Vagina (tissue), 2 donors: ENCODE data around the gene LRRC8E. TPM values are rescaled to one million over a fixed set of nuclear protein-coding genes. Genes with fewer than 3 reads are reported as not detected.

Experiments used
- DNase-seq, 2 donors: peaks; one replicate each; pipeline ENCODE4 v3.0.0-alpha.2; 2017; ENCODE audit errors: extremely low spot score in 2 of 2
- H3K27ac ChIP-seq: fragments of 200-600 bp; sonication (generic); one replicate; pipeline ENCODE4 v1.5.1; 2019
- H3K27me3 ChIP-seq: fragments of 200-600 bp; sonication (generic); one replicate; pipeline ENCODE4 v1.5.1; 2019
- H3K36me3 ChIP-seq, 2 donors: fragments of 200-600 bp; sonication (generic); one replicate each; pipeline ENCODE4 v1.5.1; 2017 to 2019
- H3K4me1 ChIP-seq: fragments of 200-600 bp; sonication (generic); one replicate; pipeline ENCODE4 v1.5.1; 2019
- H3K4me3 ChIP-seq, 2 donors: fragments of 200-600 bp; sonication (generic); 1 replicate in 1 of 2; 2 replicates in 1 of 2; pipeline ENCODE4 v1.5.1; 2016 to 2019
- H3K9me3 ChIP-seq: fragments of 200-600 bp; sonication (generic); one replicate; pipeline ENCODE4 v1.5.1; 2019
- CTCF ChIP-seq, 3 experiments: fragments of 450-650 bp in 2 of 3; fragments of 200-600 bp in 1 of 3; sonication (generic) in 1 of 3; IDR thresholded peaks; one replicate each; pipeline ENCODE4 v1.5.1; 2017 to 2019; ENCODE audit warnings: antibody characterized with exemption in 3 of 3, mild to moderate bottlenecking in 2 of 3, moderate library complexity in 2 of 3
- POLR2A ChIP-seq, 2 donors: fragments of 450-650 bp; IDR thresholded peaks; one replicate each; pipeline ENCODE4 v1.6.1; 2017; ENCODE audit warnings: antibody characterized with exemption in 2 of 2, mild to moderate bottlenecking in 2 of 2, moderate library complexity in 2 of 2
- POLR2AphosphoS5 ChIP-seq, 2 donors: sonication (generic); formaldehyde crosslinking; IDR thresholded peaks; one replicate each; pipeline ENCODE4 v1.9.0; 2017; ENCODE audit warnings: antibody characterized with exemption in 2 of 2, mild to moderate bottlenecking in 2 of 2, low read depth in 1 of 2; ENCODE audit not compliant: insufficient read depth in 1 of 2
- intact Hi-C: fragments of 100-400 bp; cut with DNase I; formaldehyde crosslinking; loops from one replicate; pipeline ENCODE4 v1.15.1; 2023
- total RNA-seq: library from RNA; depleted of rRNA; stranded (reverse); fragments of >200 nt; gene quantifications from one replicate; pipeline ENCODE4 v1.2.3, GENCODE V29; 2016

Gene LRRC8E
- total RNA-seq, 1 donor from 2014 or later: 6.6 TPM

- Histone ChIP-seq H3K4me1 (peaks cover 45% of the 10 kb centered on the region), H3K36me3 (no peaks in the 10 kb centered on the region), H3K4me3 (no peak overlapping the region), H3K27ac (no peak overlapping the region), H3K27me3 (no peaks in the 10 kb centered on the region), H3K9me3 (no peaks in the 10 kb centered on the region)
- intact Hi-C loops: no loop called here
- TF ChIP-seq POLR2A (IDR thresholded peaks at IDR 0.05): no peak
- DNase-seq: no peak
Measured at GRCh38 chr19:7874897-7875273, 13.4 kb upstream of the LRRC8E start.

- TF ChIP-seq POLR2AphosphoS5 (IDR thresholded peaks at IDR 0.05; ENCODE audit: insufficient read depth in 1 of 2, low read depth in 1 of 2): no peak
- TF ChIP-seq CTCF (IDR thresholded peaks at IDR 0.05): no peak
- TF ChIP-seq POLR2A (IDR thresholded peaks at IDR 0.05): no peak
- H3K4me1 ChIP-seq: peaks cover 21% of the 10 kb centered on the region
- H3K9me3 ChIP-seq: no peaks in the 10 kb centered on the region
- no peaks in the 10 kb centered on the region for H3K36me3 ChIP-seq
- H3K27ac ChIP-seq: no peak overlapping the region
- DNase-seq: no peak
- H3K27me3 ChIP-seq: no peaks in the 10 kb centered on the region
- intact Hi-C loops: no loop called here
- no peak overlapping the region for H3K4me3 ChIP-seq
Measured at GRCh38 chr19:7877249-7877836, 11.0 kb upstream of the LRRC8E start.

- Histone ChIP-seq H3K9me3 (no peaks in the 10 kb centered on the region), H3K4me1 (peaks cover 5% of the 10 kb centered on the region), H3K36me3 (no peaks in the 10 kb centered on the region), H3K4me3 (no peak overlapping the region), H3K27ac (no peak overlapping the region), H3K27me3 (no peaks in the 10 kb centered on the region)
- DNase-seq: no peak
- TF ChIP-seq POLR2A (IDR thresholded peaks at IDR 0.05) (no peak), CTCF (IDR thresholded peaks at IDR 0.05) (no peak), POLR2AphosphoS5 (IDR thresholded peaks at IDR 0.05; ENCODE audit: insufficient read depth in 1 of 2, low read depth in 1 of 2) (no peak)
- intact Hi-C loops: no loop called here
Measured at GRCh38 chr19:7879111-7879807, 9.1 kb upstream of the LRRC8E start.

- intact Hi-C loops: no loop called here
- Histone ChIP-seq H3K36me3 (no peaks in the 10 kb centered on the region), H3K27ac (no peak overlapping the region), H3K4me3 (no peak overlapping the region), H3K27me3 (no peaks in the 10 kb centered on the region), H3K9me3 (no peaks in the 10 kb centered on the region), H3K4me1 (no peaks in the 10 kb centered on the region)
- no peak for DNase-seq
- TF ChIP-seq POLR2A (IDR thresholded peaks at IDR 0.05): no peak
- no peak for TF ChIP-seq POLR2AphosphoS5 (IDR thresholded peaks at IDR 0.05; ENCODE audit: insufficient read depth in 1 of 2, low read depth in 1 of 2)
Measured at GRCh38 chr19:7879836-7880235, 8.5 kb upstream of the LRRC8E start.

GRCh38 chr19:7881910-7882309 is 6.4 kb upstream of the LRRC8E start:
- Histone ChIP-seq H3K27ac (no peak overlapping the region), H3K36me3 (no peaks in the 10 kb centered on the region), H3K27me3 (no peaks in the 10 kb centered on the region), H3K4me1 (no peaks in the 10 kb centered on the region), H3K9me3 (no peaks in the 10 kb centered on the region), H3K4me3 (no peak overlapping the region)
- DNase-seq: no peak
- intact Hi-C loops: no loop called here
- no peak for TF ChIP-seq CTCF (IDR thresholded peaks at IDR 0.05)
- TF ChIP-seq POLR2A (IDR thresholded peaks at IDR 0.05): no peak
- no peak for TF ChIP-seq POLR2AphosphoS5 (IDR thresholded peaks at IDR 0.05; ENCODE audit: insufficient read depth in 1 of 2, low read depth in 1 of 2)

- Histone ChIP-seq H3K4me3 (no peak overlapping the region), H3K36me3 (no peaks in the 10 kb centered on the region), H3K27me3 (no peaks in the 10 kb centered on the region), H3K9me3 (no peaks in the 10 kb centered on the region), H3K4me1 (peaks cover 2% of the 10 kb centered on the region), H3K27ac (no peak overlapping the region)
- intact Hi-C loops: no loop called here
- TF ChIP-seq POLR2A (IDR thresholded peaks at IDR 0.05) (no peak), CTCF (IDR thresholded peaks at IDR 0.05) (no peak), POLR2AphosphoS5 (IDR thresholded peaks at IDR 0.05; ENCODE audit: insufficient read depth in 1 of 2, low read depth in 1 of 2) (no peak)
- DNase-seq: no peak
Measured at GRCh38 chr19:7883105-7883504, 5.2 kb upstream of the LRRC8E start.
